ENCODE measurements around the gene SLC26A4. TPM values are rescaled to one million over a fixed set of nuclear protein-coding genes. Genes with fewer than 3 reads are reported as not detected.

SLC26A4 gene
- total RNA-seq, 1 experiment from 2014 or later = 0.19 TPM

DNA sequence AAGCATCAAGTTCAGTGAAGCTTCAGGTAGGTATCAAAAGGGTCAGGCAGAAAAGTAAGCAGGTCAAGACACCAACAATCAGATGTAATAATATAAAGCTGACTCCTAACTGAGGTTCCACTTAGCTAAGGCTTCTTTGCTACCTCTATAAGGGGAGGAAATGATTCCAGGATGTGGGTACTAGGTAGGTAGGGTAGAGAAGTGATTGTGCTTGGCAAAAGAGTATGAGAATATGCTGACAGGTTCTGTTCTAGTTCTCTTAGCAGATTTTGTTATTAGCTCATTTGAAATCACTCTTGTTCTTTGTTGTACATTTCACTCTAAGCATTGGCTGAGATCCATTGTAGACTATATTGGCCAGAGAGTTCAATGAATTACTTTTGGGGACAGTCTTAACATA lies 42.6 kb downstream of the SLC26A4 start:
- no peak overlapping the region for H3K27ac ChIP-seq (ENCODE audit: low read length)
- H3K9ac ChIP-seq (ENCODE audit: low read length) = no peak overlapping the region
- no peak overlapping the region for H2AFZ ChIP-seq (ENCODE audit: low read length)
- no peaks in the 10 kb centered on the region for H3K9me3 ChIP-seq (ENCODE audit: low read length)
- no peaks in the 10 kb centered on the region for H3K36me3 ChIP-seq (ENCODE audit: insufficient read depth, low read length)
- no peaks in the 10 kb centered on the region for H3K9me2 ChIP-seq (replicated peaks; ENCODE audit: insufficient read depth, low read length)
- H3K4me3 ChIP-seq (ENCODE audit: low read length) = no peak overlapping the region
- no peak for DNase-seq
- H3K4me1 ChIP-seq (ENCODE audit: low read length) = no peaks in the 10 kb centered on the region
- H3K27me3 ChIP-seq (ENCODE audit: low read length) = no peaks in the 10 kb centered on the region
- H3K4me2 ChIP-seq (ENCODE audit: low read depth, low read length, poor library complexity, severe bottlenecking) = no peak overlapping the region
- no peaks in the 10 kb centered on the region for H3K79me2 ChIP-seq (ENCODE audit: low read length)
- H4K20me1 ChIP-seq (ENCODE audit: insufficient read depth, low read depth, low read length) = no peaks in the 10 kb centered on the region

DNA sequence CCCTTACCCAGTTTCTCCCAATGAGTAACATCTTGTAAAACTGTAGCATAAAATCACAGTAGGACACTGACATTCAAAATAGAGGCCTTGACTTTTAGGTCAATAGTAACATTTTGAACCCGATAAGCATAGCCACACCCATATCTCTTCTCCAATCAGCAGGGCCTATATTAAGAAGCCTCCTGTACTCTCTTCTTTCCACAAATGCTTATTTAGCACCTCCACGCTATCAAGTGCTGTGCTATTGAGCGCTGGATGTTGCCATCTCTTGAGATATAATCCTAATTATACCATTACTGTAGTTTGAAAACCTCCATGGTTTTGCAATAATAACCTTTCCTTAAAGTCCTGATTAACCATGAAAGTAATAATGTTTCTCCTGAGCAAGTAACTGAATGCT lies 43.2 kb downstream of the SLC26A4 start:
- Histone ChIP-seq H2AFZ (ENCODE audit: low read length) (no peak overlapping the region), H3K79me2 (ENCODE audit: low read length) (no peaks in the 10 kb centered on the region), H3K9me2 (replicated peaks; ENCODE audit: insufficient read depth, low read length) (no peaks in the 10 kb centered on the region), H4K20me1 (ENCODE audit: insufficient read depth, low read depth, low read length) (no peaks in the 10 kb centered on the region), H3K4me3 (ENCODE audit: low read length) (no peak overlapping the region), H3K4me2 (ENCODE audit: low read depth, low read length, poor library complexity, severe bottlenecking) (no peak overlapping the region), H3K36me3 (ENCODE audit: insufficient read depth, low read length) (no peaks in the 10 kb centered on the region), H3K9ac (ENCODE audit: low read length) (no peak overlapping the region), H3K27me3 (ENCODE audit: low read length) (no peaks in the 10 kb centered on the region), H3K4me1 (ENCODE audit: low read length) (no peaks in the 10 kb centered on the region), H3K27ac (ENCODE audit: low read length) (no peak overlapping the region), H3K9me3 (ENCODE audit: low read length) (no peaks in the 10 kb centered on the region)
- no peak for DNase-seq

DNA sequence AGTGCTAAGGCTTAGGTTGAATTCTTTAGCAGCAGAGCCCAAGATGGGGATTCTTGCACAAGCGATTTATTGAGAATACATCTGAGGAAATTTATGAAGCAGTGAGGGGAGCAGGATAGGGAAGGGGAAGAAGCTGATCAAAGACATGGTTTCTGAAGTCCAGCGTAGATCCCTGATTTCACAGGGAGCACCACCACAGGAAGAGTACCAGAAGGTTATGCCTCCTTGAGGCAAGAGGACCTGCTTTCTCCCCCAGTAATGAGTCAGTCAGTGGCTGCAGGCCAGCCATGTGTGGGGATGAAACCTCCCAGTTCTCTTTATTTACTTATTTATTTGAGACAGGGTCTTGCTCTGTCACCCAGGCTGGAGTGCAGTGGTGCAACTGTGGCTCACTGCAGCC lies 48.3 kb downstream of the SLC26A4 start:
- Histone ChIP-seq H3K9me3 (ENCODE audit: low read length) (no peaks in the 10 kb centered on the region), H3K27ac (ENCODE audit: low read length) (no peak overlapping the region), H4K20me1 (ENCODE audit: insufficient read depth, low read depth, low read length) (no peaks in the 10 kb centered on the region), H3K79me2 (ENCODE audit: low read length) (no peaks in the 10 kb centered on the region), H3K27me3 (ENCODE audit: low read length) (no peaks in the 10 kb centered on the region), H3K4me1 (ENCODE audit: low read length) (no peaks in the 10 kb centered on the region), H3K9me2 (replicated peaks; ENCODE audit: insufficient read depth, low read length) (no peaks in the 10 kb centered on the region), H3K36me3 (ENCODE audit: insufficient read depth, low read length) (no peaks in the 10 kb centered on the region), H2AFZ (ENCODE audit: low read length) (no peak overlapping the region), H3K4me3 (ENCODE audit: low read length) (no peak overlapping the region), H3K9ac (ENCODE audit: low read length) (no peak overlapping the region), H3K4me2 (ENCODE audit: low read depth, low read length, poor library complexity, severe bottlenecking) (no peak overlapping the region)
- no peak for DNase-seq

DNA sequence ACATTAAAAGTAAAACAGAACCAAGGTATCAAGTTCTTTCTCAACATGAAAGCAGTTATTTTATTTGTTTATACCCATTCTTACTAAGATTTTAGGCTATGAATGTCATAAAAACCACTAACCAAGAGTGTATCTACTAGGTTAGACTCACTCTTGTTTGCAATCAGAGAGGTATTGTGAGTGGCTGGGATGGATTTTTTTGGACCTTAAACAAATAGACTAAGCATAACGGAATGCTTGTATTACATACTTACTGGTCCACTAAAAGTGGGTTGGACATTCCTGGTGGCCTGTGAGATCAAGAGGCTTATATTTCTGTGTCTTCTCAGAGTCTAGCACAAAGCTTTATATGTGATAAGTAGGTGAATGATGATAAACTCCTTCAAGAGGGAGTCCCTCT lies 50.7 kb downstream of the SLC26A4 start:
- Histone ChIP-seq H3K27ac (ENCODE audit: low read length) (no peak overlapping the region), H3K9ac (ENCODE audit: low read length) (no peak overlapping the region), H3K4me2 (ENCODE audit: low read depth, low read length, poor library complexity, severe bottlenecking) (no peak overlapping the region), H3K36me3 (ENCODE audit: insufficient read depth, low read length) (no peaks in the 10 kb centered on the region), H3K79me2 (ENCODE audit: low read length) (no peaks in the 10 kb centered on the region), H2AFZ (ENCODE audit: low read length) (no peak overlapping the region), H3K9me2 (replicated peaks; ENCODE audit: insufficient read depth, low read length) (no peaks in the 10 kb centered on the region), H3K4me3 (ENCODE audit: low read length) (no peak overlapping the region), H3K4me1 (ENCODE audit: low read length) (no peaks in the 10 kb centered on the region), H3K27me3 (ENCODE audit: low read length) (no peaks in the 10 kb centered on the region), H4K20me1 (ENCODE audit: insufficient read depth, low read depth, low read length) (no peaks in the 10 kb centered on the region), H3K9me3 (ENCODE audit: low read length) (no peaks in the 10 kb centered on the region)
- DNase-seq = no peak

DNA sequence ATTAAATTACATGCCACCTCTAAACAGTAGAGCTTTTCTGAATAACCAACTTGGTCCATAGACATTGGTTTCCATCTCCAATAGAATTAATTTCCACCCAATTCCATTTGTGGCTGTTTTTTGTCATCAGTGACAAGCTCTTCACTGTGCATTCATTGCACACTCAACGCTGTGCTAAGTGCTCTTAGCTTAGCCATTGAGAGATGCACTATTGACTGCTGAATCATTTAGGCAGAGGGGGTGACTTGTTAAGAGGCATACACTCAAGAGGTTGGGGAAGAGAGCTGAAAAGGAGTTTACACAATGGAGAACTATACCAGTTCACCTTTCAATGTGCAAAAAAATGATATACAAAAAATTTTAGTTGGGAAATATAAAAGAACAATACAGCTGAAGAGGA lies 51.4 kb downstream of the SLC26A4 start:
- Histone ChIP-seq H3K4me1 (ENCODE audit: low read length) (no peaks in the 10 kb centered on the region), H3K4me3 (ENCODE audit: low read length) (no peak overlapping the region), H3K36me3 (ENCODE audit: insufficient read depth, low read length) (no peaks in the 10 kb centered on the region), H3K27me3 (ENCODE audit: low read length) (no peaks in the 10 kb centered on the region), H3K9me2 (replicated peaks; ENCODE audit: insufficient read depth, low read length) (no peaks in the 10 kb centered on the region), H4K20me1 (ENCODE audit: insufficient read depth, low read depth, low read length) (no peaks in the 10 kb centered on the region), H3K9me3 (ENCODE audit: low read length) (no peaks in the 10 kb centered on the region), H3K4me2 (ENCODE audit: low read depth, low read length, poor library complexity, severe bottlenecking) (no peak overlapping the region), H3K9ac (ENCODE audit: low read length) (no peak overlapping the region), H2AFZ (ENCODE audit: low read length) (no peak overlapping the region), H3K79me2 (ENCODE audit: low read length) (no peaks in the 10 kb centered on the region), H3K27ac (ENCODE audit: low read length) (no peak overlapping the region)
- no peak for DNase-seq

DNA sequence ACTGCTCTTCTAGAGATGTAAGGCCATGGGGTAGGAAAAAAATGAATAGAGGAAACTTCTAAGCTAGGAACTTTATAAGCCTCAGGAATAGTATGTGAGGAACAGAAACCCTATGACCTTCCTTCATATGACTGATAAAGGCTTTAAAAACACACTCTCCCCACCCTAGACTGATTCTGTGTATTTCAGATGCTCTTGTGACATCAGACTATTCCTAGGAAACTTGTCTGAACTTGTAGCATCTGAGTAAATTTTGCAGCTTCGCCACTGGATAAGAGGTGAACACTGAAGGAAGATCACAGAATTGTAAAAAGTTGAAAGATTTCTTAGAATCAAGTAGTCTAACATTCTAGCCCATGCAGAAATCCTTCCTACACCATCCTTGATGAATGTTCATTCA lies 52.3 kb downstream of the SLC26A4 start:
- no peak overlapping the region for H2AFZ ChIP-seq (ENCODE audit: low read length)
- no peak for DNase-seq
- no peaks in the 10 kb centered on the region for H3K79me2 ChIP-seq (ENCODE audit: low read length)
- H3K36me3 ChIP-seq (ENCODE audit: insufficient read depth, low read length) = no peaks in the 10 kb centered on the region
- no peaks in the 10 kb centered on the region for H3K27me3 ChIP-seq (ENCODE audit: low read length)
- no peak overlapping the region for H3K27ac ChIP-seq (ENCODE audit: low read length)
- H3K4me2 ChIP-seq (ENCODE audit: low read depth, low read length, poor library complexity, severe bottlenecking) = no peak overlapping the region
- H3K4me3 ChIP-seq (ENCODE audit: low read length) = no peak overlapping the region
- H3K9me2 ChIP-seq (replicated peaks; ENCODE audit: insufficient read depth, low read length) = no peaks in the 10 kb centered on the region
- no peaks in the 10 kb centered on the region for H4K20me1 ChIP-seq (ENCODE audit: insufficient read depth, low read depth, low read length)
- H3K4me1 ChIP-seq (ENCODE audit: low read length) = no peaks in the 10 kb centered on the region
- H3K9me3 ChIP-seq (ENCODE audit: low read length) = no peaks in the 10 kb centered on the region
- no peak overlapping the region for H3K9ac ChIP-seq (ENCODE audit: low read length)

DNA sequence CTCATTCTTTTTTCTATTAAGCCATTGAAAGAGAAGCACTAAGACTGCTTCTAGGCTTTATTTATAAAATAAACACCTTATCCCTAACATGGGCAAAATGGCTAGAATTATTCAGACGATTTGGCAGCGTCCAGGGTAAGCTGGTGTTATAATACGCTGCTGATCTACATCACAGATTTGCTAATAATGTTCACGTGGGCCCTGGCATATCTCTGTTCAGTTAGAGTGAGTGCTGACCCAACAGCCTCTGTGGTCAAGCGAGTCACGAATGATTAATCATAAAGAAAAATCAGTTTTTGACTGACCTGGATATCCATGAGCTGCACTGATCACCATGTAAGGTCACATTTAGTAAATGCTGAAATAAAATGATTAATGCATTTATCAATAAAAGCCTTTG lies 54.9 kb downstream of the SLC26A4 start:
- Histone ChIP-seq H3K4me3 (ENCODE audit: low read length) (no peak overlapping the region), H3K27me3 (ENCODE audit: low read length) (no peaks in the 10 kb centered on the region), H3K9me3 (ENCODE audit: low read length) (no peaks in the 10 kb centered on the region), H2AFZ (ENCODE audit: low read length) (no peak overlapping the region), H3K9ac (ENCODE audit: low read length) (no peak overlapping the region), H3K79me2 (ENCODE audit: low read length) (no peaks in the 10 kb centered on the region), H3K4me2 (ENCODE audit: low read depth, low read length, poor library complexity, severe bottlenecking) (no peak overlapping the region), H4K20me1 (ENCODE audit: insufficient read depth, low read depth, low read length) (no peaks in the 10 kb centered on the region), H3K4me1 (ENCODE audit: low read length) (no peaks in the 10 kb centered on the region), H3K36me3 (ENCODE audit: insufficient read depth, low read length) (no peaks in the 10 kb centered on the region), H3K9me2 (replicated peaks; ENCODE audit: insufficient read depth, low read length) (no peaks in the 10 kb centered on the region), H3K27ac (ENCODE audit: low read length) (no peak overlapping the region)
- no peak for DNase-seq

DNA sequence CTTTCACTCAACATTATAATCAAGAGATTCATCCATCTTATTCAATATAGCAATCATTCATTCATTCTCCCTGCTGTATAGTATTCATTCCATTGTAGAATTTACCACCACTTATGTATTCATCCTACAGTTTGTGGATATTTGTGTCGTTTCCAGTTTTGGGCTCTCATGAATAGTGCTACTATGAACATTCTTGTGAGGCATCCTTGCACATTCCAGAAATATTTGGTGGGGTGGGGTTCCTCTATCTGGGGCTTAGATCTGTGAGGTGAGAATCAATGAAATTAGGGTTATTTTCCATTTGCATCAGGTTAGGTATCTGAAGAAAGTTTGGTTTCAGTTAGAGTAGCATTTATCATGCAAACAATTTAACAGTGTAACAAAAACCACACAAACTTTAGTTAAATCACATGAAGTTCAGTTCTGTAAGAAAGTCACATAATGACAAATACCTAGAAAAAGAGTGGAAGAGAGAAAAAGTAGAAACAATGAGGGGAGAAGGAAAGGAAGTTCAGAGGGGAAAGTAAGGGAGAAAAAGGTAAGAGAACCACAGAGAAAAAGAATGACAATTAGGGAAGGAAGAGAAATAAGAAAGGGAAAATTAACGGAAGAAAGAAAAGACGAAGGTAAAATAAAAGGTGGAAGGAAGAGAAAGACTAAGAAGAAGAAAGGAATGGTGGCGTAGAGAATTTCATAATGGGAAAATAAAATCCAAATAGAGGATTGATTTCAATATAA lies 58.0 kb downstream of the SLC26A4 start:
- Histone ChIP-seq H3K79me2 (ENCODE audit: low read length) (no peaks in the 10 kb centered on the region), H4K20me1 (ENCODE audit: insufficient read depth, low read depth, low read length) (no peaks in the 10 kb centered on the region), H3K4me1 (ENCODE audit: low read length) (no peaks in the 10 kb centered on the region), H3K9ac (ENCODE audit: low read length) (no peak overlapping the region), H3K27me3 (ENCODE audit: low read length) (no peaks in the 10 kb centered on the region), H3K9me2 (replicated peaks; ENCODE audit: insufficient read depth, low read length) (no peaks in the 10 kb centered on the region), H3K36me3 (ENCODE audit: insufficient read depth, low read length) (no peaks in the 10 kb centered on the region), H2AFZ (ENCODE audit: low read length) (no peak overlapping the region), H3K9me3 (ENCODE audit: low read length) (no peaks in the 10 kb centered on the region), H3K4me2 (ENCODE audit: low read depth, low read length, poor library complexity, severe bottlenecking) (no peak overlapping the region), H3K27ac (ENCODE audit: low read length) (no peak overlapping the region), H3K4me3 (ENCODE audit: low read length) (no peak overlapping the region)
- no peak for DNase-seq
